Lower leg skin (tissue), 4 donors: Measurements from ENCODE around the gene TGFB2. TPM values are rescaled to one million over a fixed set of nuclear protein-coding genes. Genes with fewer than 3 reads are reported as not detected.

Experiments
- DNase-seq, 2 donors: peaks; one replicate each; pipeline ENCODE4 v3.0.0-alpha.2; 2019; ENCODE audit warnings: low spot score in 2 of 2
- H3K4me3 ChIP-seq: fragments of 200-600 bp; sonication (generic); 2 replicates; pipeline ENCODE4 v1.5.1; 2017; ENCODE audit warnings: mild to moderate bottlenecking, low read depth; ENCODE audit not compliant: poor library complexity, severe bottlenecking
- POLR2A ChIP-seq, 2 donors: fragments of 450-650 bp; IDR thresholded peaks; one replicate each; pipeline ENCODE4 v1.6.1; 2016 to 2017; ENCODE audit warnings: antibody characterized with exemption in 2 of 2, mild to moderate bottlenecking in 1 of 2, moderate library complexity in 1 of 2
- WGBS, 2 donors: methylation state at CpG; one replicate each; pipeline ENCODE4 v1.1.5; 2018; 5-methylcytosine and 5-hydroxymethylcytosine counted together
- intact Hi-C: fragments of 100-400 bp; cut with DNase I; formaldehyde crosslinking; loops from one replicate; pipeline ENCODE4 v1.15.0; 2023; ENCODE audit warnings: low total_unique reads
- total RNA-seq, 4 donors: library from RNA; depleted of rRNA; stranded (reverse); fragments of >200 nt; gene quantifications; one replicate each; pipeline ENCODE4 v1.1.0, GENCODE V29; 2016
- TF ChIP-seq, protein P1 (sequence below), 3 donors: fragments of 450-650 bp; IDR thresholded peaks; one replicate each; pipeline ENCODE4 v1.5.1; 2016; ENCODE audit warnings: antibody characterized with exemption in 3 of 3, mild to moderate bottlenecking in 3 of 3, moderate library complexity in 2 of 3

Gene TGFB2
- total RNA-seq, 4 donors from 2014 or later = 0.55 to 2.9 (median 1.8) TPM

- intact Hi-C loops = no loop called here
- no peak overlapping the region for H3K4me3 ChIP-seq
- DNase-seq = no peak
- TF ChIP-seq, protein P1, sequence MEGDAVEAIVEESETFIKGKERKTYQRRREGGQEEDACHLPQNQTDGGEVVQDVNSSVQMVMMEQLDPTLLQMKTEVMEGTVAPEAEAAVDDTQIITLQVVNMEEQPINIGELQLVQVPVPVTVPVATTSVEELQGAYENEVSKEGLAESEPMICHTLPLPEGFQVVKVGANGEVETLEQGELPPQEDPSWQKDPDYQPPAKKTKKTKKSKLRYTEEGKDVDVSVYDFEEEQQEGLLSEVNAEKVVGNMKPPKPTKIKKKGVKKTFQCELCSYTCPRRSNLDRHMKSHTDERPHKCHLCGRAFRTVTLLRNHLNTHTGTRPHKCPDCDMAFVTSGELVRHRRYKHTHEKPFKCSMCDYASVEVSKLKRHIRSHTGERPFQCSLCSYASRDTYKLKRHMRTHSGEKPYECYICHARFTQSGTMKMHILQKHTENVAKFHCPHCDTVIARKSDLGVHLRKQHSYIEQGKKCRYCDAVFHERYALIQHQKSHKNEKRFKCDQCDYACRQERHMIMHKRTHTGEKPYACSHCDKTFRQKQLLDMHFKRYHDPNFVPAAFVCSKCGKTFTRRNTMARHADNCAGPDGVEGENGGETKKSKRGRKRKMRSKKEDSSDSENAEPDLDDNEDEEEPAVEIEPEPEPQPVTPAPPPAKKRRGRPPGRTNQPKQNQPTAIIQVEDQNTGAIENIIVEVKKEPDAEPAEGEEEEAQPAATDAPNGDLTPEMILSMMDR (IDR thresholded peaks at IDR 0.05) = no peak
- TF ChIP-seq POLR2A (IDR thresholded peaks at IDR 0.05) = no peak
- WGBS, 2 donors = 59% methylated on average over 3 of the region's 3 CpGs
Measured at GRCh38 chr1:218476385-218476784, 131.2 kb downstream of the TGFB2 start.

GRCh38 chr1:218478336-218478735 is 133.2 kb downstream of the TGFB2 start:
- 92 to 93% methylated on average over 4 of the region's 4 CpGs for WGBS, 2 donors
- TF ChIP-seq POLR2A (IDR thresholded peaks at IDR 0.05) = no peak
- TF ChIP-seq, protein P1 (IDR thresholded peaks at IDR 0.05) = no peak
- intact Hi-C loops = no loop called here

GRCh38 chr1:218479436-218480115 is 134.4 kb downstream of the TGFB2 start:
- TF ChIP-seq, protein P1 (IDR thresholded peaks at IDR 0.05) = no peak
- no peak for TF ChIP-seq POLR2A (IDR thresholded peaks at IDR 0.05)
- intact Hi-C loops = no loop called here

More at GRCh38 chr1:218478336-218478735, 133.2 kb downstream of the TGFB2 start:
- no peak for DNase-seq
- no peak overlapping the region for H3K4me3 ChIP-seq

GRCh38 chr1:218480137-218480536 is 135.0 kb downstream of the TGFB2 start:
- TF ChIP-seq, protein P1 (IDR thresholded peaks at IDR 0.05) = no peak
- TF ChIP-seq POLR2A (IDR thresholded peaks at IDR 0.05) = no peak
- H3K4me3 ChIP-seq = no peak overlapping the region
- WGBS, 2 donors = 29 to 31% methylated on average over 3 of the region's 3 CpGs
- intact Hi-C loops = no loop called here
- DNase-seq = no peak

More at GRCh38 chr1:218479436-218480115, 134.4 kb downstream of the TGFB2 start:
- no peak for DNase-seq
- 67% methylated on average over 1 of the region's 1 CpG for WGBS, 2 donors
- no peak overlapping the region for H3K4me3 ChIP-seq

DNA sequence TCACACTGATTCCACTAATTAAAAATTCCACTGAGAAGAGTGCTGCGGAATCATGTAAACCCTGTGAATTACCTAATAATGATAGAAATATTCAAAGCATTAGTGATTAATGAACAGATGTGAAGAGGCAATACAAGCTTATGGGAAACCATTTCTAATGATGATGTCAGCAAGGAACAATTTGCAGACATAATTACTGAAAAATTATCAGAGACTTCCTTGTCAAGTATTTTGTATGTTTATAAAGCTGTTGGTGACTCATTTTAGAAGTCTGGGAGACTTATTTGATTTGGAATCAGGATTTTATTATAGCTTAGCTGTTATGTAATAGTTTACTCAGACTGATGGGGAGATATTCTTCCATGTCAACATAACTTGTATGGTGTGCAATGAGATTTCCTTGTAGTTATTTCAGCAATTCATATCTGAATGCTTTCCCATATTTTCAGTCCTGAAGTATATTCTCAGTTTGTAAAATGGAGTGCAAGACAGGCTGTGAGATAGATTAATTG is 135.5 kb downstream of the TGFB2 start:
- DNase-seq = no peak
- TF ChIP-seq, protein P1 (IDR thresholded peaks at IDR 0.05) = no peak
- TF ChIP-seq POLR2A (IDR thresholded peaks at IDR 0.05) = no peak

More for the DNA sequence above, 135.5 kb downstream of the TGFB2 start:
- H3K4me3 ChIP-seq = no peak overlapping the region
- 35 to 48% methylated on average over 1 of the region's 1 CpG for WGBS, 2 donors
- intact Hi-C loops = no loop called here
